Esophagus muscularis mucosa (tissue), 4 donors: ENCODE results near the gene ATIC.

ENCODE experiments used
- CTCF ChIP-seq, 3 experiments: fragments of 200-600 bp in 2 of 3; fragments of 450-650 bp in 1 of 3; sonication (generic) in 2 of 3; IDR thresholded peaks; one replicate each; pipeline ENCODE4 v1.5.1; 2017 to 2019; ENCODE audit warnings: antibody characterized with exemption in 3 of 3, mild to moderate bottlenecking in 2 of 3, moderate library complexity in 1 of 3
- EP300 ChIP-seq: sonication (generic); formaldehyde crosslinking; IDR thresholded peaks from one replicate; pipeline ENCODE4 v1.6.1; 2017; ENCODE audit warnings: antibody characterized with exemption
- POLR2A ChIP-seq: fragments of 450-650 bp; IDR thresholded peaks from one replicate; pipeline ENCODE4 v1.6.1; 2017; ENCODE audit warnings: antibody characterized with exemption, moderate library complexity, mild to moderate bottlenecking, low read depth
- POLR2AphosphoS5 ChIP-seq, 2 donors: sonication (generic); formaldehyde crosslinking; IDR thresholded peaks; one replicate each; pipeline ENCODE4 v1.6.1; 2017; ENCODE audit warnings: antibody characterized with exemption in 2 of 2

- TF ChIP-seq POLR2A = no peak
- no peak for TF ChIP-seq CTCF (IDR thresholded peaks at IDR 0.05)
- TF ChIP-seq POLR2AphosphoS5 (IDR thresholded peaks at IDR 0.05) = peak in 1 of 2 donors; percentile 6
- no peak for TF ChIP-seq EP300
These were observed 80.9 kb downstream of the ATIC start for GRCh38 chr2:215392687-215393270.
